ENCODE data around the gene CHAT. TPM values are rescaled to one million over a fixed set of nuclear protein-coding genes. Genes with fewer than 3 reads are reported as not detected.
A peak's percentile ranks its signal among the peaks of the same experiment; 100 is the strongest.

CHAT gene
- total RNA-seq, 1 experiment from 2014 or later: not detected

DNA sequence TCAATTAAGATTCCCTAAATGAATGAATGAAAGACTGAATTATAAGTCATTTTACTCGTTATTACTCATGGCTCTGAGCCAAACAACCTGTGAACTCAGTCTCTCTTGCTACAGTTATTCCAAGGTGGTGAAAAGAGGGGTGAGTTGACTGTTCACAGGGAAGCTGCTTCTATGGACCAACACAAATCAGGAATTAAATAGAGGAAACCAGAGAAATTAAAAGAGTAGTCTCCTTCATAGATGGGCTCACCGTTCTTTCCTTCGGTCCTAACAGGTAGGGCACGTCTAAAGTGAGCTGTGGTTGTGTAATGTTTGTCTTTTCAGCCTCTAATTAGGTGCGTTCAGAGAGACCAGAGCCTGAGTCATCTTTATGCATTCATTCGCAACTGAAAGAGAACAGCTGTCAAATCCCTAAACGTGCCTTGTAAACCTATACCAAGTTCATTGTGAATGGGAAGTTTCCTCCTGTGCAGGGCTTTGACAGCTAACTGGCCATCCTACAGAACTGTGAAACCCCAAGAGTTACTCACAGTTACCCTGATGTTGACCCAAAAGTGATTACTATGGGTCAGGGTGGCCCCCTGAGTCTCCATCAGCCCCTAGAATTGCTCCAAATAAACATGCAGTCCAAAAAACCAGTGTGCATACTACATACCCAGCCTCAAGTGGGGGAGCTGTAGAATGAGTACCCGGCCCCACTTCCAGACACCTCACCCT is 47.5 kb downstream of the CHAT start:
- Histone ChIP-seq H3K79me1 (ENCODE audit: insufficient read depth, low read depth, low read length, poor library complexity, severe bottlenecking) (no peaks in the 10 kb centered on the region), H2BK20ac (ENCODE audit: low read depth, low read length, poor library complexity, severe bottlenecking) (no peak overlapping the region), H3K23ac (ENCODE audit: insufficient read length, low read depth, low read length) (no peak overlapping the region), H2AK5ac (ENCODE audit: insufficient read length, low read length) (no peak overlapping the region), H2BK12ac (ENCODE audit: insufficient read length, low read depth, low read length) (no peak overlapping the region), H3K56ac (ENCODE audit: insufficient read length, low read depth, low read length) (no peak overlapping the region), H3K4me1 (ENCODE audit: insufficient read depth, low read length) (no peaks in the 10 kb centered on the region), H4K5ac (ENCODE audit: insufficient read length, low read depth, low read length) (no peak overlapping the region), H3K4me2 (ENCODE audit: insufficient read depth, insufficient read length, low read length) (no peak overlapping the region), H2AFZ (ENCODE audit: low read length) (no peak overlapping the region), H2BK5ac (ENCODE audit: insufficient read length, low read length) (no peak overlapping the region), H3K9me3 (ENCODE audit: control insufficient read depth, low read depth, low read length) (no peaks in the 10 kb centered on the region), H4K20me1 (ENCODE audit: control insufficient read depth, insufficient read depth, insufficient read length) (no peaks in the 10 kb centered on the region), H3K23me2 (ENCODE audit: insufficient read length, low read depth, low read length, poor library complexity, severe bottlenecking) (no peaks in the 10 kb centered on the region), H2BK120ac (ENCODE audit: low read depth, low read length, poor library complexity, severe bottlenecking) (no peak overlapping the region), H3K27ac (ENCODE audit: insufficient read length, low read depth, low read length) (no peak overlapping the region), H3K4ac (ENCODE audit: low read depth, low read length) (no peak overlapping the region), H3K27me3 (ENCODE audit: insufficient read depth, low read length) (no peaks in the 10 kb centered on the region; the same call in 1 of the 2 replicates), H4K91ac (ENCODE audit: insufficient read length, low read depth, low read length) (no peak overlapping the region), H3K9ac (ENCODE audit: extremely low read depth, insufficient read length, low read length) (no peak overlapping the region), H3K14ac (ENCODE audit: insufficient read depth, low read length) (no peak overlapping the region), H4K8ac (replicated peaks; ENCODE audit: insufficient read length, low read depth, low read length) (no peak overlapping the region), H3K79me2 (ENCODE audit: insufficient read depth, low read length) (no peaks in the 10 kb centered on the region), H3T11ph (ENCODE audit: low read length) (no peak overlapping the region), H2BK15ac (ENCODE audit: low read depth, low read length) (no peak overlapping the region), H3K18ac (ENCODE audit: insufficient read length, low read depth, low read length) (no peak overlapping the region)
- TF ChIP-seq, protein P1, sequence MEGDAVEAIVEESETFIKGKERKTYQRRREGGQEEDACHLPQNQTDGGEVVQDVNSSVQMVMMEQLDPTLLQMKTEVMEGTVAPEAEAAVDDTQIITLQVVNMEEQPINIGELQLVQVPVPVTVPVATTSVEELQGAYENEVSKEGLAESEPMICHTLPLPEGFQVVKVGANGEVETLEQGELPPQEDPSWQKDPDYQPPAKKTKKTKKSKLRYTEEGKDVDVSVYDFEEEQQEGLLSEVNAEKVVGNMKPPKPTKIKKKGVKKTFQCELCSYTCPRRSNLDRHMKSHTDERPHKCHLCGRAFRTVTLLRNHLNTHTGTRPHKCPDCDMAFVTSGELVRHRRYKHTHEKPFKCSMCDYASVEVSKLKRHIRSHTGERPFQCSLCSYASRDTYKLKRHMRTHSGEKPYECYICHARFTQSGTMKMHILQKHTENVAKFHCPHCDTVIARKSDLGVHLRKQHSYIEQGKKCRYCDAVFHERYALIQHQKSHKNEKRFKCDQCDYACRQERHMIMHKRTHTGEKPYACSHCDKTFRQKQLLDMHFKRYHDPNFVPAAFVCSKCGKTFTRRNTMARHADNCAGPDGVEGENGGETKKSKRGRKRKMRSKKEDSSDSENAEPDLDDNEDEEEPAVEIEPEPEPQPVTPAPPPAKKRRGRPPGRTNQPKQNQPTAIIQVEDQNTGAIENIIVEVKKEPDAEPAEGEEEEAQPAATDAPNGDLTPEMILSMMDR (conservative IDR thresholded peaks at IDR 0.05): no peak
- no peak overlapping the region for H3K4me3 Mint-ChIP-seq
- WGBS (ENCODE audit: extremely low coverage, insufficient read length, low lambda C conversion rate): no CpG with 5 or more reads among the region's 8 CpGs
- peaks cover 0 to 10% (median 8%) of the 10 kb centered on the region in 3 experiments; a peak in 5 of 7 replicates for H3K36me3 Mint-ChIP-seq (ENCODE audit: insufficient read depth in 1 of 3, low read depth in 3 of 3)
- no peak overlapping the region for H3K27ac Mint-ChIP-seq
- peaks cover 12 to 13% of the 10 kb centered on the region in 2 experiments for H3K4me1 Mint-ChIP-seq
- peaks cover 13 to 19% of the 10 kb centered on the region in 2 experiments for H3K9me3 Mint-ChIP-seq
- H3K27me3 Mint-ChIP-seq (ENCODE audit: low read depth): peaks cover 89% of the 10 kb centered on the region
- DNase-seq: peak; percentile 28
